B cell (primary cell): ENCODE results near the gene CHPF2. TPM values are rescaled to one million over a fixed set of nuclear protein-coding genes. Genes with fewer than 3 reads are reported as not detected.

Experiments
- ATAC-seq: fragments of 200-7000 bp; cut with Tn5 transposase; one replicate; pipeline ENCODE4 v1.10.0; 2021; ENCODE audit warnings: low read depth, mild to moderate bottlenecking, moderate number of reproducible peaks, moderate library complexity
- CTCF ChIA-PET: fragments of 350-600 bp; sonication (Branson Sonifier 250); formaldehyde crosslinking; loops from one replicate; lab custom pipeline; 2021; ENCODE audit warnings: antibody characterized with exemption, inconsistent platforms; lab: Charles Lee
- POLR2A ChIA-PET: fragments of 350-600 bp; sonication (Branson Sonifier 250); formaldehyde crosslinking; loops from one replicate; lab custom pipeline; 2021; ENCODE audit warnings: antibody characterized with exemption; lab: Charles Lee
- DNase-seq: peaks from one replicate; pipeline ENCODE4 v3.0.0; 2013
- H2AFZ ChIP-seq: 2 replicates; pipeline ENCODE4 v1.6.1; 2012; ENCODE audit warnings: mild to moderate bottlenecking, low read depth, low read length; ENCODE audit not compliant: insufficient read depth, poor library complexity, severe bottlenecking
- H3K27ac ChIP-seq, 2 donors: 1 replicate in 1 of 2; 2 replicates in 1 of 2; pipeline ENCODE4 v1.5.1; 2012 to 2013; ENCODE audit warnings: low read length in 2 of 2, mild to moderate bottlenecking in 2 of 2, moderate library complexity in 1 of 2
- H3K27me3 ChIP-seq, 4 experiments: fragments of 200-600 bp in 1 of 4; sonication (generic) in 1 of 4; replicated peaks in 1 of 4; 1 replicate in 2 of 4; 2 replicates in 2 of 4; pipeline versions ENCODE4 v1.6.1 to v1.7.0; 2013 to 2016; ENCODE audit warnings: low read length in 3 of 4, mild to moderate bottlenecking in 2 of 4, mixed read lengths in 1 of 4, moderate library complexity in 1 of 4; ENCODE audit not compliant: insufficient read depth in 4 of 4, control insufficient read depth in 3 of 4; ENCODE audit errors: control extremely low read depth in 1 of 4
- H3K36me3 ChIP-seq, 2 experiments: replicated peaks in 1 of 2; 1 replicate in 1 of 2; 2 replicates in 1 of 2; pipeline versions ENCODE4 v1.6.1 to v1.7.1; 2013; ENCODE audit warnings: low read length in 1 of 2; ENCODE audit not compliant: insufficient read depth in 2 of 2, control insufficient read depth in 1 of 2; ENCODE audit errors: control extremely low read depth in 1 of 2, extremely low read depth in 1 of 2
- H3K4me1 ChIP-seq, 2 donors: fragments of 200-600 bp in 1 of 2; sonication (generic) in 1 of 2; 1 replicate in 1 of 2; 2 replicates in 1 of 2; pipeline versions ENCODE4 v1.5.1 to v1.6.1; 2013 to 2017; ENCODE audit warnings: low read length in 2 of 2; ENCODE audit not compliant: control insufficient read depth in 2 of 2, insufficient read depth in 2 of 2
- H3K4me2 ChIP-seq: replicated peaks from 2 replicates; pipeline ENCODE3; 2012; ENCODE audit warnings: mild to moderate bottlenecking, low read depth, low read length; ENCODE audit not compliant: poor library complexity, severe bottlenecking
- H3K4me3 ChIP-seq, 5 experiments: fragments of 200-600 bp in 1 of 5; sonication (generic) in 1 of 5; 1 replicate in 3 of 5; 2 replicates in 2 of 5; pipeline versions ENCODE4 v1.5.1 to v1.7.0; 2011 to 2016; ENCODE audit warnings: low read length in 4 of 5, mild to moderate bottlenecking in 4 of 5, low read depth in 2 of 5, control low read depth in 1 of 5, moderate library complexity in 1 of 5; ENCODE audit not compliant: insufficient read depth in 1 of 5; ENCODE audit errors: control extremely low read depth in 1 of 5, extremely low read depth in 1 of 5
- H3K79me2 ChIP-seq: fragments of 200-600 bp; sonication (generic); one replicate; pipeline ENCODE4 v1.6.0; 2016; ENCODE audit warnings: low read length; ENCODE audit not compliant: control insufficient read depth, insufficient read depth
- H3K9ac ChIP-seq: fragments of 200-600 bp; sonication (generic); 2 replicates; pipeline ENCODE4 v1.6.1; 2017; ENCODE audit warnings: mild to moderate bottlenecking, low read length, moderate library complexity
- H3K9me3 ChIP-seq, 3 donors: one replicate each; pipeline versions ENCODE4 v1.6.1 to v1.7.1; 2013; ENCODE audit warnings: low read length in 2 of 3; ENCODE audit not compliant: control insufficient read depth in 2 of 3, insufficient read depth in 1 of 3; ENCODE audit errors: control extremely low read depth in 1 of 3
- H4K20me1 ChIP-seq: 2 replicates; pipeline ENCODE4 v1.6.0; 2012; ENCODE audit warnings: mild to moderate bottlenecking, low read length; ENCODE audit not compliant: insufficient read depth, control insufficient read depth, poor library complexity, severe bottlenecking
- H3K27ac Mint-ChIP-seq: one replicate; pipeline ENCODE4 v1.8.0; 2021; ENCODE audit warnings: mixed read lengths
- H3K27me3 Mint-ChIP-seq: one replicate; pipeline ENCODE4 v1.8.0; 2021; ENCODE audit warnings: mixed read lengths
- H3K4me1 Mint-ChIP-seq: one replicate; pipeline ENCODE4 v1.8.0; 2021; ENCODE audit warnings: mixed read lengths
- H3K4me3 Mint-ChIP-seq: one replicate; pipeline ENCODE4 v1.8.0; 2021; ENCODE audit warnings: mixed read lengths
- H3K9me3 Mint-ChIP-seq: one replicate; pipeline ENCODE4 v1.8.0; 2022; ENCODE audit warnings: mixed read lengths; ENCODE audit not compliant: insufficient read depth
- EZH2 ChIP-seq: IDR thresholded peaks from 2 replicates; pipeline ENCODE4 v1.6.1; 2012; ENCODE audit warnings: borderline replicate concordance, low read depth, mild to moderate bottlenecking, moderate library complexity, low read length; ENCODE audit not compliant: insufficient read depth, poor library complexity, severe bottlenecking
- WGBS: methylation state at CpG from one replicate; pipeline ENCODE4 v1.1.5; 2013; ENCODE audit warnings: missing lambda C conversion rate; ENCODE audit not compliant: insufficient coverage; 5-methylcytosine and 5-hydroxymethylcytosine counted together
- intact Hi-C: fragments of 100-400 bp; cut with micrococcal nuclease; formaldehyde crosslinking; loops from one replicate; pipeline ENCODE4 v1.10.0; 2022
- polyA plus RNA-seq: library from polyadenylated mRNA; depleted of rRNA; stranded (reverse); fragments of >200 nt; gene quantifications from 2 replicates; pipeline ENCODE4 v1.2.3, GENCODE V29; 2012
- total RNA-seq, 2 donors: library from RNA; stranded (reverse); fragments of 120-200 nt in 1 of 2; gene quantifications; 1 replicate in 1 of 2; 2 replicates in 1 of 2; pipeline versions ENCODE4 v1.2.3 to v1.2.4, GENCODE V29; 2013 to 2022
- TF ChIP-seq, protein P1 (sequence below): fragments of 200-600 bp; IDR thresholded peaks from one replicate; pipeline ENCODE4 v1.8.0; 2022; ENCODE audit warnings: antibody characterized with exemption, mild to moderate bottlenecking

Gene CHPF2
- total and polyA plus RNA-seq, 2 donors (not counting 1 experiment from before 2014, with no cell fraction given) = 39.4 to 39.9 TPM

DNA sequence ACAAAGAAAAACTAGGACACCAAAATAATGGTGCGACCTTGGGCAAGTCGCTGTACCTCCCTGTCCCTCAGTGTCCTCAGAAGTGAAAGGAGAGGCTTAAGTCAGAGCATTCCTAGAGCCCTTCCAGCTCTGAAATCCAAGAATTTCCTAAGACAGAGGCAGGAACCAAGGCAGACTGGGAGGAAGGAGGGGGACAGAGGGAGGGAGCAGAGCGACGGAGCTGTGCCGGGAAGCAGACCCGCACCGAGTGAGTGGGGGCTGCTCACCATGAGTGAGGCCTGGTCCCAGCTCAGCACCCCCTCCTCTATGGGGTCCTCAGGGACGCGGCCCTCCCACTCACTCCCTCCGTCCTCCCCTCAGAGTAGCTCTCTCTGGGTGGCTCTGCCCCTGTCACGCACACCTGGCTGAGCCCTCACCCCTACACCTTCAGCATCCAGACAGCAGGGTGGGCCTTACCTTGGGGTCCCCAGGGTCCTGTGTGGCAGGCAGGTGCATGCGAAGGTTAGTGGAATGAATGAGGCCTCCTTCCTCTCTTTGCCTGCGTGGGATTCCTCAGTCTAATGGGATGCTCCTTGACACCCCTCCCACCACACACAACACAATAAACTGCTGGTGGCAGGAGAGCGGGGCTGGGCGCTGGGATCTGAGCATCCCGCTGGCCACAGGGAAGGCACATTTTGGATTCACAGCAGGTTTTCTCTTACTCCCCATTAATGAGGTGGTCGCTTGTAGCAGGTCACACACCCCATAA lies 20.9 kb downstream of the CHPF2 start:
- Histone ChIP-seq H4K20me1 (no peaks in the 10 kb centered on the region), H3K4me1 (peaks cover 13 to 21% of the 10 kb centered on the region in 2 donors), H3K9me3 (no peaks in the 10 kb centered on the region), H2AFZ (no peak overlapping the region), H3K4me2 (no peak overlapping the region), H3K36me3 (no peaks in the 10 kb centered on the region), H3K9ac (no peak overlapping the region), H3K79me2 (no peaks in the 10 kb centered on the region), H3K27me3 (peaks cover 0 to 47% (median 15%) of the 10 kb centered on the region in 4 experiments), H3K27ac (no peak overlapping the region), H3K4me3 (no peak overlapping the region)
- TF ChIP-seq, protein P1, sequence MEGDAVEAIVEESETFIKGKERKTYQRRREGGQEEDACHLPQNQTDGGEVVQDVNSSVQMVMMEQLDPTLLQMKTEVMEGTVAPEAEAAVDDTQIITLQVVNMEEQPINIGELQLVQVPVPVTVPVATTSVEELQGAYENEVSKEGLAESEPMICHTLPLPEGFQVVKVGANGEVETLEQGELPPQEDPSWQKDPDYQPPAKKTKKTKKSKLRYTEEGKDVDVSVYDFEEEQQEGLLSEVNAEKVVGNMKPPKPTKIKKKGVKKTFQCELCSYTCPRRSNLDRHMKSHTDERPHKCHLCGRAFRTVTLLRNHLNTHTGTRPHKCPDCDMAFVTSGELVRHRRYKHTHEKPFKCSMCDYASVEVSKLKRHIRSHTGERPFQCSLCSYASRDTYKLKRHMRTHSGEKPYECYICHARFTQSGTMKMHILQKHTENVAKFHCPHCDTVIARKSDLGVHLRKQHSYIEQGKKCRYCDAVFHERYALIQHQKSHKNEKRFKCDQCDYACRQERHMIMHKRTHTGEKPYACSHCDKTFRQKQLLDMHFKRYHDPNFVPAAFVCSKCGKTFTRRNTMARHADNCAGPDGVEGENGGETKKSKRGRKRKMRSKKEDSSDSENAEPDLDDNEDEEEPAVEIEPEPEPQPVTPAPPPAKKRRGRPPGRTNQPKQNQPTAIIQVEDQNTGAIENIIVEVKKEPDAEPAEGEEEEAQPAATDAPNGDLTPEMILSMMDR = no peak
- TF ChIP-seq EZH2 = no peak
- Mint-ChIP-seq H3K4me1 (peaks cover 24% of the 10 kb centered on the region), H3K27me3 (peaks cover 67% of the 10 kb centered on the region), H3K4me3 (peak overlapping the region; percentile 86), H3K9me3 (no peaks in the 10 kb centered on the region), H3K27ac (no peak overlapping the region)
- no peak for ATAC-seq
- DNase-seq = no peak
- POLR2A ChIA-PET = interaction anchor here (0.6 kb wide), 1 partner anchor 122 kb away, joined by 3 read pairs; no protein-coding TSS in a partner anchor
- WGBS = 90% methylated on average over 12 of the region's 17 CpGs
- intact Hi-C loops = no loop called here
- CTCF ChIA-PET = interaction anchor here (2.0 kb wide), 1 partner anchor 9 kb away, joined by 8 read pairs; no protein-coding TSS in a partner anchor

DNA sequence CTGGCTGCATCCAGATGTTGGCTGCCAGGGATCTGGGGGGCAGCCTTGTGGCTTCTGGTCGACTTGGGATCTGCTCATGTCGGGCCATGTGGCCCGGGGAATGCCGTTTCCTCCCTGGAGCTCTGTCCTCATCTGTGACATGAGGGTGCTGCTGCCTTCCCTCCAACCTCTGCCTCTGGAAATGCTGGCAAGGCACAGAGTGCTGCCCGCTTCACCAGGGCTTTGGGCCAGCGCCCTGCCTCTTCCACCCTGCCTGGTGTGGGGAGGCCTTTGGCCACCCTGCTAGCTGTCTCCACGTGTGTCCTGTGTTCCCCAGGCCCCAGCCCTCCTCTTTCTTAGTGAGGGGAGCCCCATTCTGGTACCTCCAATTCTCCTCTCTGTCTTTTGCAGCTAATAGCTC lies 22.0 kb downstream of the CHPF2 start:
- no peaks in the 10 kb centered on the region for H3K36me3 ChIP-seq
- H3K4me3 Mint-ChIP-seq = no peak overlapping the region
- H3K4me3 ChIP-seq = no peak overlapping the region
- ChIA-PET POLR2A (no interaction called here), CTCF (no interaction called here)
- no peak overlapping the region for H2AFZ ChIP-seq
- no peaks in the 10 kb centered on the region for H3K9me3 Mint-ChIP-seq
- H3K27me3 Mint-ChIP-seq = peaks cover 70% of the 10 kb centered on the region
- H3K27me3 ChIP-seq = peaks cover 0 to 42% (median 13%) of the 10 kb centered on the region in 4 experiments
- H4K20me1 ChIP-seq = no peaks in the 10 kb centered on the region
- H3K79me2 ChIP-seq = no peaks in the 10 kb centered on the region
- ATAC-seq (no peak), DNase-seq (no peak)
- no peak overlapping the region for H3K4me2 ChIP-seq
- no peak overlapping the region for H3K27ac ChIP-seq
- intact Hi-C loops = no loop called here
- no peak overlapping the region for H3K9ac ChIP-seq
- no peaks in the 10 kb centered on the region for H3K9me3 ChIP-seq
- peaks cover 11 to 16% of the 10 kb centered on the region in 2 donors for H3K4me1 ChIP-seq
- no peak overlapping the region for H3K27ac Mint-ChIP-seq
- H3K4me1 Mint-ChIP-seq = peaks cover 18% of the 10 kb centered on the region
- TF ChIP-seq, protein P1 = no peak
- no peak for TF ChIP-seq EZH2
- WGBS = 73% methylated on average over 5 of the region's 7 CpGs
